Glomerular endothelial cell (primary cell): ENCODE measurements around the gene CBY1. TPM values are rescaled to one million over a fixed set of nuclear protein-coding genes. Genes with fewer than 3 reads are reported as not detected.

Experiments
- DNase-seq: peaks from one replicate; pipeline ENCODE4 v3.0.0-alpha.2; 2011; ENCODE audit warnings: low read depth, low spot score; ENCODE audit errors: extremely low read depth
- total RNA-seq: library from RNA; depleted of rRNA; stranded (reverse); fragments of >200 nt; gene quantifications from 2 replicates; pipeline ENCODE4 v1.2.3, GENCODE V29; 2015

The CBY1 gene
- total RNA-seq, 1 donor from 2014 or later = 23.7 TPM

- DNase-seq = no peak
Observed at GRCh38 chr22:38719196-38719595, 62.8 kb downstream of the CBY1 start.

GRCh38 chr22:38720350-38720749 lies 63.9 kb downstream of the CBY1 start:
- no peak for DNase-seq

- no peak for DNase-seq
Observed at GRCh38 chr22:38721551-38721950, 65.1 kb downstream of the CBY1 start.

Other genes with a start within 250 kb of the CBY1 start
- not detected in 2 replicates for gene KCNJ4, start 201.4 kb upstream of the CBY1 start, total RNA-seq
- gene KDELR3, start 188.5 kb upstream of the CBY1 start, total RNA-seq = 36.2 and 61.1 TPM in 2 replicates
- gene DDX17, start 150.3 kb upstream of the CBY1 start, total RNA-seq = 214 and 364 TPM in 2 replicates
- 1.3 TPM in 1 of 2 replicates, not detected in the other for gene DMC1, start 86.5 kb upstream of the CBY1 start, total RNA-seq
- gene FAM227A, start 246 bp upstream of the CBY1 start, total RNA-seq = 1.9 and 3.3 TPM in 2 replicates
- 38.9 and 57.0 TPM in 2 replicates for gene TOMM22, start 25.3 kb downstream of the CBY1 start, total RNA-seq
- gene JOSD1, start 44.3 kb downstream of the CBY1 start, total RNA-seq = 64.8 and 78.3 TPM in 2 replicates
- gene GTPBP1, start 49.3 kb downstream of the CBY1 start, total RNA-seq = 27.0 and 45.6 TPM in 2 replicates
- 79.8 and 153 TPM in 2 replicates for gene SUN2, start 99.4 kb downstream of the CBY1 start, total RNA-seq
- gene DNAL4, start 137.5 kb downstream of the CBY1 start, total RNA-seq = 14.6 and 20.2 TPM in 2 replicates
- 1.1 and 3.7 TPM in 2 replicates for gene NPTXR, start 187.4 kb downstream of the CBY1 start, total RNA-seq
- 49.6 and 50.9 TPM in 2 replicates for gene CBX6, start 215.6 kb downstream of the CBY1 start, total RNA-seq